Stimulated activated CD8-positive, alpha-beta memory T cell treated with anti-CD3 and anti-CD28 coated beads, Interleukin-12 subunit alpha, Interleukin-12 subunit beta, amount 100 ng/mL, for 24 hours (primary cell): ENCODE measurements around the gene IQSEC3.

Source experiments
- DNase-seq: peaks from one replicate; pipeline ENCODE4 v3.0.0-alpha.2; 2020; ENCODE audit errors: extremely low read depth

The IQSEC3 gene

GRCh38 chr12:197347-197746 lies 130.8 kb downstream of the IQSEC3 start:
- no peak for DNase-seq

- DNase-seq, result no peak
These were observed 131.5 kb downstream of the IQSEC3 start for GRCh38 chr12:197911-198695.

- no peak for DNase-seq
These were observed 132.1 kb downstream of the IQSEC3 start for GRCh38 chr12:198705-199104.

GRCh38 chr12:201361-201760 lies 134.8 kb downstream of the IQSEC3 start:
- DNase-seq, result no peak

- DNase-seq, result no peak
These were observed 135.6 kb downstream of the IQSEC3 start for GRCh38 chr12:202081-202731.

GRCh38 chr12:203074-203461 lies 136.5 kb downstream of the IQSEC3 start:
- no peak for DNase-seq

- no peak for DNase-seq
These were observed 137.1 kb downstream of the IQSEC3 start for GRCh38 chr12:203462-204260.

- DNase-seq, result no peak
These were observed 137.7 kb downstream of the IQSEC3 start for GRCh38 chr12:204261-204678.

GRCh38 chr12:205026-205425 lies 138.5 kb downstream of the IQSEC3 start:
- DNase-seq, result no peak

GRCh38 chr12:206746-207440 lies 140.3 kb downstream of the IQSEC3 start:
- no peak for DNase-seq

- DNase-seq, result no peak
These were observed 141.2 kb downstream of the IQSEC3 start for GRCh38 chr12:207804-208203.

GRCh38 chr12:208813-209212 lies 142.2 kb downstream of the IQSEC3 start:
- no peak for DNase-seq

- DNase-seq, result no peak
These were observed 142.7 kb downstream of the IQSEC3 start for GRCh38 chr12:209246-209645.

- DNase-seq, result no peak
These were observed 143.3 kb downstream of the IQSEC3 start for GRCh38 chr12:209851-210250.

GRCh38 chr12:210277-211141 lies 143.9 kb downstream of the IQSEC3 start:
- DNase-seq, result no peak

GRCh38 chr12:211142-211465 lies 144.5 kb downstream of the IQSEC3 start:
- no peak for DNase-seq

- no peak for DNase-seq
These were observed 145.3 kb downstream of the IQSEC3 start for GRCh38 chr12:211639-212414.

GRCh38 chr12:212415-212714 lies 145.8 kb downstream of the IQSEC3 start:
- DNase-seq, result no peak

- no peak for DNase-seq
These were observed 146.4 kb downstream of the IQSEC3 start for GRCh38 chr12:212715-213526.

GRCh38 chr12:213527-213932 lies 147.0 kb downstream of the IQSEC3 start:
- DNase-seq, result no peak
